IMR-90 (cell line): ENCODE results near the gene CNIH1. TPM values are rescaled to one million over a fixed set of nuclear protein-coding genes. Genes with fewer than 3 reads are reported as not detected.
"Not testable (repeated sequence)": the region's sequence is repeated elsewhere in the genome, so short reads cannot be mapped to it uniquely, and the experiment has no call there.

Experiments used
- ATAC-seq: fragments of 200-7000 bp; cut with Tn5 transposase; 2 replicates; pipeline ENCODE4 v1.9.1; 2020; ENCODE audit warnings: low read depth, mild to moderate bottlenecking, moderate library complexity
- BruUV-seq: library from RNA; stranded (reverse); fragments of 400-500 nt; replicated peaks from 2 replicates; lab custom pipeline; 2021; lab: Mats Ljungman, UMichigan
- CTCF ChIA-PET: fragments of 300-600 bp; formaldehyde crosslinking; extraction: SDS; loops from one replicate; lab custom pipeline; 2021; ENCODE audit warnings: antibody characterized with exemption; lab: Yijun Ruan, JAX
- POLR2A ChIA-PET: fragments of 300-600 bp; sonication (Branson Sonifier 250); formaldehyde crosslinking; loops from one replicate; lab custom pipeline; 2022; ENCODE audit warnings: antibody characterized with exemption; ENCODE audit not compliant: unreplicated experiment; lab: Charles Lee
- DNase-seq: peaks from one replicate; pipeline ENCODE4 v3.0.0; 2013
- H2AFZ ChIP-seq: replicated peaks from 2 replicates; pipeline ENCODE3; 2013; ENCODE audit warnings: low read length, mild to moderate bottlenecking; ENCODE audit not compliant: poor library complexity
- H2AK5ac ChIP-seq: 2 replicates; pipeline ENCODE4 v1.6.1; 2013; ENCODE audit warnings: low read depth, low read length, inconsistent platforms
- H2AK9ac ChIP-seq: replicated peaks from 2 replicates; pipeline ENCODE3; 2013; ENCODE audit warnings: mild to moderate bottlenecking, low read depth, low read length, moderate library complexity; ENCODE audit not compliant: poor library complexity
- H2BK120ac ChIP-seq: 2 replicates; pipeline ENCODE4 v1.6.1; 2013; ENCODE audit warnings: low read depth, low read length, inconsistent platforms
- H2BK15ac ChIP-seq: 3 replicates; pipeline ENCODE4 v1.6.1; 2013; ENCODE audit warnings: low read depth, low read length, inconsistent platforms
- H2BK20ac ChIP-seq: 2 replicates; pipeline ENCODE4 v1.6.1; 2013; ENCODE audit warnings: low read depth, mild to moderate bottlenecking, inconsistent platforms, low read length, moderate library complexity
- H2BK5ac ChIP-seq: 2 replicates; pipeline ENCODE4 v1.6.1; 2013; ENCODE audit warnings: mild to moderate bottlenecking, low read depth, low read length, inconsistent platforms; ENCODE audit not compliant: poor library complexity, severe bottlenecking
- H3K14ac ChIP-seq: replicated peaks from 2 replicates; pipeline ENCODE4 v1.6.1; 2013; ENCODE audit warnings: low read depth, low read length, inconsistent platforms
- H3K18ac ChIP-seq: 2 replicates; pipeline ENCODE4 v1.6.1; 2013; ENCODE audit warnings: low read depth, low read length, control low read depth
- H3K23ac ChIP-seq: 2 replicates; pipeline ENCODE4 v1.6.1; 2013; ENCODE audit warnings: low read depth, low read length, inconsistent platforms
- H3K27ac ChIP-seq: 2 replicates; pipeline ENCODE4 v1.5.1; 2013; ENCODE audit warnings: mild to moderate bottlenecking, control low read depth, low read length; ENCODE audit not compliant: insufficient read depth
- H3K27me3 ChIP-seq: 2 replicates; pipeline ENCODE4 v1.6.1; 2013; ENCODE audit warnings: low read length; ENCODE audit not compliant: control insufficient read depth, insufficient read depth
- H3K36me3 ChIP-seq: 2 replicates; pipeline ENCODE4 v1.6.1; 2013; ENCODE audit warnings: low read length, mixed read lengths; ENCODE audit not compliant: control insufficient read depth, insufficient read depth
- H3K4ac ChIP-seq: 2 replicates; pipeline ENCODE4 v1.6.1; 2013; ENCODE audit warnings: low read depth, low read length, inconsistent platforms
- H3K4me1 ChIP-seq: 2 replicates; pipeline ENCODE4 v1.6.1; 2013; ENCODE audit warnings: low read length, mixed read lengths; ENCODE audit not compliant: control insufficient read depth, insufficient read depth
- H3K4me2 ChIP-seq: 2 replicates; pipeline ENCODE4 v1.6.1; 2013; ENCODE audit warnings: low read depth, mild to moderate bottlenecking, control low read depth, low read length, moderate library complexity
- H3K4me3 ChIP-seq: 2 replicates; pipeline ENCODE4 v1.5.1; 2013; ENCODE audit warnings: low read depth, mild to moderate bottlenecking, control low read depth, low read length, moderate library complexity; ENCODE audit not compliant: insufficient read depth
- H3K56ac ChIP-seq: 2 replicates; pipeline ENCODE4 v1.6.1; 2013; ENCODE audit warnings: low read length, inconsistent platforms; ENCODE audit not compliant: insufficient read depth; ENCODE audit errors: extremely low read depth
- H3K79me1 ChIP-seq, 2 experiments: 2 replicates each; pipeline ENCODE4 v1.6.1; 2013; ENCODE audit warnings: low read length in 2 of 2, inconsistent platforms in 1 of 2, low read depth in 1 of 2
- H3K9ac ChIP-seq: 2 replicates; pipeline ENCODE4 v1.6.1; 2013; ENCODE audit warnings: low read depth, low read length, control low read depth
- H3K9me1 ChIP-seq: 2 replicates; pipeline ENCODE4 v1.6.1; 2013; ENCODE audit warnings: low read length, inconsistent platforms; ENCODE audit not compliant: insufficient read depth
- H3K9me3 ChIP-seq: 2 replicates; pipeline ENCODE4 v1.6.1; 2013; ENCODE audit warnings: low read length; ENCODE audit not compliant: control insufficient read depth, insufficient read depth
- H4K20me1 ChIP-seq: 2 replicates; pipeline ENCODE4 v1.6.1; 2013; ENCODE audit warnings: low read length, inconsistent platforms; ENCODE audit not compliant: insufficient read depth
- H4K5ac ChIP-seq: 2 replicates; pipeline ENCODE4 v1.6.1; 2013; ENCODE audit warnings: mild to moderate bottlenecking, low read depth, low read length, control low read depth
- H4K8ac ChIP-seq, 2 experiments: 2 replicates each; pipeline ENCODE4 v1.6.1; 2013; ENCODE audit warnings: low read depth in 2 of 2, low read length in 2 of 2, control low read depth in 1 of 2, inconsistent platforms in 1 of 2
- H4K91ac ChIP-seq: 2 replicates; pipeline ENCODE4 v1.6.1; 2013; ENCODE audit warnings: low read depth, low read length, inconsistent platforms; ENCODE audit not compliant: insufficient read depth
- BHLHE40 ChIP-seq: fragments of 150-350 bp; IDR thresholded peaks from 2 replicates; pipeline ENCODE4 v1.6.1; 2016; ENCODE audit warnings: mild to moderate bottlenecking, low read depth, low read length
- CHD1 ChIP-seq: IDR thresholded peaks from 2 replicates; pipeline ENCODE4 v1.6.1; 2012; ENCODE audit warnings: low read depth, low read length, improper control_type of control experiment
- FOS ChIP-seq: fragments of 150-350 bp; IDR thresholded peaks from 2 replicates; pipeline ENCODE4 v1.6.1; 2016; ENCODE audit warnings: low read depth, low read length
- MAFK ChIP-seq: IDR thresholded peaks from 2 replicates; pipeline ENCODE4 v1.6.1; 2012; ENCODE audit warnings: low read depth, low read length, improper control_type of control experiment
- NFE2L2 ChIP-seq: fragments of 150-350 bp; IDR thresholded peaks from 2 replicates; pipeline ENCODE4 v1.6.1; 2016; ENCODE audit warnings: low read depth, mild to moderate bottlenecking, low read length
- POLR2A ChIP-seq: IDR thresholded peaks from 2 replicates; pipeline ENCODE4 v1.6.1; 2012; ENCODE audit warnings: mild to moderate bottlenecking, low read depth, low read length
- RAD21 ChIP-seq: IDR thresholded peaks from 2 replicates; pipeline ENCODE4 v1.6.1; 2012; ENCODE audit warnings: low read length, improper control_type of control experiment
- RFX5 ChIP-seq: IDR thresholded peaks from 2 replicates; pipeline ENCODE4 v1.8.0; 2012; ENCODE audit warnings: low read depth, mild to moderate bottlenecking, low read length, moderate library complexity
- WGBS, 2 experiments: methylation state at CpG; one replicate each; pipeline versions ENCODE4 v1.1.5 to v1.1.7; 2013; ENCODE audit warnings: missing lambda C conversion rate in 2 of 2; ENCODE audit not compliant: insufficient read length in 1 of 2; ENCODE audit errors: extremely low coverage in 2 of 2; 5-methylcytosine and 5-hydroxymethylcytosine counted together
- dilution Hi-C: fragments of 300-500 bp; cut with HindIII; formaldehyde crosslinking; loops from one replicate; pipeline ENCODE4 v1.14.3; 2018; ENCODE audit warnings: low sequenced_read_pairs; ENCODE audit not compliant: unreplicated experiment
- in situ Hi-C: fragments of 300-500 bp; cut with MboI; formaldehyde crosslinking; loops from 3 replicates; pipeline ENCODE4 v1.14.3; 2019; ENCODE audit warnings: low sequenced_read_pairs, inconsistent platforms, mixed read lengths
- intact Hi-C: fragments of 100-400 bp; cut with micrococcal nuclease; formaldehyde crosslinking; loops from 2 replicates; pipeline ENCODE4 v1.10.0; 2022
- polyA plus RNA-seq, 3 experiments: library from polyadenylated mRNA; depleted of rRNA; stranded (reverse); fragments of >200 nt; gene quantifications; 2 replicates each; pipeline ENCODE4 v1.2.3, GENCODE V29; 2012; ENCODE audit warnings: low replicate concordance in 1 of 3
- total RNA-seq: library from RNA; depleted of rRNA; stranded (reverse); fragments of >200 nt; gene quantifications from 2 replicates; pipeline ENCODE4 v1.2.3, GENCODE V29; 2012
- TF ChIP-seq, protein P1 (sequence below): fragments of 150-350 bp; IDR thresholded peaks from 2 replicates; pipeline ENCODE4 v1.6.1; 2016; ENCODE audit warnings: low read depth, mild to moderate bottlenecking, low read length, moderate library complexity, borderline replicate concordance

CNIH1 gene
- total and polyA plus RNA-seq, 2 of the 4 experiments (the other 2 are of a cell fraction), result 244 to 284 TPM

DNA sequence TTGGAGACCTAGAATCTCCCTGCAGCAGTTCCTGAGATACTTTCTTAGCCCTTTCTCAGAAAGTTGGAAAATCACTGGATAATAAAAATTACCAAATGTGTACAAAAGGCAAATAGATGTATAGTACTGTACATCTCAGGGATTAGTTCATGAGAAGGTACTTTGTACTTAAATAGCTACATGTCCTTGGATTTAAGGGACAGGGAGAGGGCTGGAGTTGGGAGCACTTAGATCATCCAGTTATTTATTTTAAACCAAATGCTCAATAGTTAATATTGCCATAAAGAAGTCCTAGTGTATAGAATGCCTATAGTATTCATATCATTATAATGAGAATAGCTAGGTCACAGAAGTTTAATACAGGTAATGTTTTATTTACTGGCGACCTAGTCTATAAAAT lies 31.0 kb downstream of the CNIH1 start:
- Histone ChIP-seq H4K8ac (no peak overlapping the region), H3K9me1 (no peaks in the 10 kb centered on the region), H2AK5ac (no peak overlapping the region), H3K4me3 (no peak overlapping the region), H3K36me3 (peaks cover 8% of the 10 kb centered on the region), H3K4me2 (no peak overlapping the region), H3K14ac (no peak overlapping the region), H2BK5ac (no peak overlapping the region), H2BK120ac (no peak overlapping the region), H2AK9ac (no peak overlapping the region), H3K56ac (no peak overlapping the region), H3K27me3 (no peaks in the 10 kb centered on the region), H4K91ac (no peak overlapping the region), H2BK20ac (no peak overlapping the region), H3K4ac (no peak overlapping the region), H3K27ac (no peak overlapping the region), H3K9me3 (no peaks in the 10 kb centered on the region), H2AFZ (no peak overlapping the region), H3K79me1 (peaks cover 3 to 6% of the 10 kb centered on the region in 2 experiments; a peak in 1 of 4 replicates), H3K23ac (no peak overlapping the region), H2BK15ac (no peak overlapping the region), H3K4me1 (no peaks in the 10 kb centered on the region), H4K20me1 (no peaks in the 10 kb centered on the region), H4K5ac (no peak overlapping the region), H3K18ac (no peak overlapping the region), H3K9ac (no peak overlapping the region)
- TF ChIP-seq CHD1 (no peak), BHLHE40 (no peak), MAFK (no peak), NFE2L2 (no peak), RFX5 (no peak), FOS (no peak), RAD21 (no peak), POLR2A (no peak)
- TF ChIP-seq, protein P1, sequence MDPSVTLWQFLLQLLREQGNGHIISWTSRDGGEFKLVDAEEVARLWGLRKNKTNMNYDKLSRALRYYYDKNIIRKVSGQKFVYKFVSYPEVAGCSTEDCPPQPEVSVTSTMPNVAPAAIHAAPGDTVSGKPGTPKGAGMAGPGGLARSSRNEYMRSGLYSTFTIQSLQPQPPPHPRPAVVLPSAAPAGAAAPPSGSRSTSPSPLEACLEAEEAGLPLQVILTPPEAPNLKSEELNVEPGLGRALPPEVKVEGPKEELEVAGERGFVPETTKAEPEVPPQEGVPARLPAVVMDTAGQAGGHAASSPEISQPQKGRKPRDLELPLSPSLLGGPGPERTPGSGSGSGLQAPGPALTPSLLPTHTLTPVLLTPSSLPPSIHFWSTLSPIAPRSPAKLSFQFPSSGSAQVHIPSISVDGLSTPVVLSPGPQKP, result no peak
- dilution Hi-C loops (no loop called here), intact Hi-C loops (no loop called here), in situ Hi-C loops (no loop called here)
- ATAC-seq (no peak), DNase-seq (no peak)
- no TSS peak for BruUV-seq
- no CpG with 5 or more reads among the region's 1 CpG for WGBS, 2 experiments
- POLR2A ChIA-PET, result no interaction called here
- CTCF ChIA-PET, result interaction anchor here (0.7 to 1.2 kb wide), 2 partner anchors 11 to 43 kb away, joined by 3 to 4 read pairs; no protein-coding TSS in a partner anchor

DNA sequence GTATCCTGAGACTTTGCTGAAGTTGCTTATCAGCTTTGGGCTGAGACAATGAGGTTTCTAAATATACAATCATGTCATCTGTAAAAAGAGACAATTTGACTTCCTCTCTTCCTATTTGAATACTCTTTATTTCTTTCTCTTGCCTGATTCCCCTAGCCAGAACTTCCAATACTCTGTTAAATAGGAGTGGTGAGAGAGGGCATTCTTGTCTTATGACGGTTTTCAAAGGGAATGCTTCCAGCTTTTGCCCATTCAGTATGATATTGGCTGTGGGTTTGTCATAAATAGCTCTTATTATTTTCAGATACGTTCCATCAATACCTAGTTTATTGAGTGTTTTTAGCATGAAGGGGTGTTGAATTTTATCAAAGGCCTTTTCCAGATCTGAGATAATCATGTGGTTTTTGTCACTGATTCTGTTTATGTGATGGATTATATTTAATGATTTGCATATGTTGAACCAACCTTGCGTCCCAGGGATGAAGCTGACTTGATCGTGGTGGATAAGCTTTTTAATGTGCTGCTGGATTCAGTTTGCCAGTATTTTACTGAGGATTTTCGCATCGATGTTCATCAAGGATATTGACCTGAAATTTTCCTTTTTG lies 37.7 kb downstream of the CNIH1 start:
- H4K5ac ChIP-seq, intact Hi-C loops, H2BK15ac ChIP-seq, H3K14ac ChIP-seq, BruUV-seq, ATAC-seq, H4K91ac ChIP-seq, DNase-seq, in situ Hi-C loops, dilution Hi-C loops, H3K36me3 ChIP-seq, H3K9ac ChIP-seq, H2BK5ac ChIP-seq, H3K4ac ChIP-seq, H2AK5ac ChIP-seq, H3K23ac ChIP-seq, H3K56ac ChIP-seq, H3K9me3 ChIP-seq, H3K27me3 ChIP-seq, H3K9me1 ChIP-seq, H3K4me1 ChIP-seq, POLR2A ChIA-PET, H2AFZ ChIP-seq, H2AK9ac ChIP-seq, H2BK20ac ChIP-seq, H3K4me3 ChIP-seq, H3K27ac ChIP-seq, H2BK120ac ChIP-seq, H3K18ac ChIP-seq, H4K8ac ChIP-seq, H3K4me2 ChIP-seq, H4K20me1 ChIP-seq: not testable (repeated sequence)
- peaks cover 16 to 26% of the 10 kb centered on the region in 2 experiments for H3K79me1 ChIP-seq
- 79% methylated on average over 2 of the region's 6 CpGs; no CpG with 5 or more reads in 1 of the 2 experiments for WGBS, 2 experiments
- CTCF ChIA-PET, result interaction anchor here (0.6 kb wide), 1 partner anchor 500 kb away, joined by 5 read pairs; no protein-coding TSS in a partner anchor
